Naive thymus-derived CD4-positive, alpha-beta T cell (primary cell): Measurements from ENCODE around the gene MTHFD2L. TPM values are rescaled to one million over a fixed set of nuclear protein-coding genes. Genes with fewer than 3 reads are reported as not detected.

Experiments used
- ATAC-seq: fragments of 150-1000 bp; cut with Tn5 transposase; 2 replicates; pipeline ENCODE4 v1.10.0; 2021; ENCODE audit warnings: mild to moderate bottlenecking, moderate library complexity
- CTCF ChIA-PET: fragments of 350-600 bp; sonication (Branson Sonifier 250); formaldehyde crosslinking; loops from one replicate; lab custom pipeline; 2021; ENCODE audit warnings: antibody characterized with exemption; lab: Charles Lee
- POLR2A ChIA-PET: fragments of 350-600 bp; sonication (Branson Sonifier 250); formaldehyde crosslinking; loops from one replicate; lab custom pipeline; 2021; ENCODE audit warnings: antibody characterized with exemption, inconsistent platforms; lab: Charles Lee
- DNase-seq, 9 donors: peaks; one replicate each; pipeline versions ENCODE4 v3.0.0 to v3.0.0-alpha.2; 2020 to 2022; ENCODE audit warnings: mixed read lengths in 1 of 9
- H3K27ac ChIP-seq: one replicate; pipeline ENCODE4 v1.7.0; 2013; ENCODE audit warnings: mild to moderate bottlenecking, low read depth, low read length, moderate library complexity
- H3K27me3 ChIP-seq, 2 donors: one replicate each; pipeline ENCODE4 v1.7.0; 2013; ENCODE audit warnings: low read length in 2 of 2, mild to moderate bottlenecking in 2 of 2, moderate library complexity in 2 of 2; ENCODE audit not compliant: control insufficient read depth in 2 of 2, insufficient read depth in 2 of 2
- H3K36me3 ChIP-seq, 3 experiments: 1 replicate in 2 of 3; 2 replicates in 1 of 3; pipeline ENCODE4 v1.7.0; 2013; ENCODE audit warnings: low read length in 3 of 3, mild to moderate bottlenecking in 3 of 3, moderate library complexity in 1 of 3; ENCODE audit not compliant: insufficient read depth in 3 of 3, control insufficient read depth in 2 of 3
- H3K4me1 ChIP-seq, 2 donors: one replicate each; pipeline ENCODE4 v1.7.0; 2013; ENCODE audit warnings: low read length in 2 of 2, mild to moderate bottlenecking in 2 of 2, moderate library complexity in 1 of 2; ENCODE audit not compliant: control insufficient read depth in 2 of 2, insufficient read depth in 2 of 2
- H3K4me3 ChIP-seq: 2 replicates; pipeline ENCODE4 v1.7.0; 2013; ENCODE audit warnings: mild to moderate bottlenecking, low read length
- H3K9me3 ChIP-seq, 3 experiments: 1 replicate in 2 of 3; 2 replicates in 1 of 3; pipeline ENCODE4 v1.7.0; 2013; ENCODE audit warnings: low read length in 3 of 3; ENCODE audit not compliant: control insufficient read depth in 2 of 3
- H3K27ac Mint-ChIP-seq, 9 donors: one replicate each; pipeline ENCODE4 v1.8.0; 2020 to 2022; ENCODE audit warnings: mixed read lengths in 9 of 9, mild to moderate bottlenecking in 8 of 9, moderate library complexity in 5 of 9, inconsistent platforms in 2 of 9
- H3K27me3 Mint-ChIP-seq, 5 donors: one replicate each; pipeline ENCODE4 v1.8.0; 2021 to 2022; ENCODE audit warnings: mixed read lengths in 5 of 5, mild to moderate bottlenecking in 1 of 5
- H3K36me3 Mint-ChIP-seq, 5 donors: one replicate each; pipeline ENCODE4 v1.8.0; 2020 to 2022; ENCODE audit warnings: mixed read lengths in 5 of 5, mild to moderate bottlenecking in 3 of 5, inconsistent platforms in 1 of 5
- H3K4me1 Mint-ChIP-seq, 7 donors: one replicate each; pipeline ENCODE4 v1.8.0; 2020 to 2022; ENCODE audit warnings: mixed read lengths in 7 of 7, mild to moderate bottlenecking in 3 of 7, inconsistent platforms in 1 of 7
- H3K4me3 Mint-ChIP-seq, 10 donors: one replicate each; pipeline ENCODE4 v1.8.0; 2020 to 2022; ENCODE audit warnings: mild to moderate bottlenecking in 10 of 10, mixed read lengths in 10 of 10, moderate library complexity in 6 of 10, inconsistent platforms in 2 of 10
- H3K9me3 Mint-ChIP-seq, 11 donors: one replicate each; pipeline ENCODE4 v1.8.0; 2020 to 2022; ENCODE audit warnings: mixed read lengths in 11 of 11, mild to moderate bottlenecking in 4 of 11, inconsistent platforms in 1 of 11, moderate library complexity in 1 of 11
- intact Hi-C, 2 donors: fragments of 100-400 bp; cut with micrococcal nuclease; formaldehyde crosslinking; loops; one replicate each; pipeline ENCODE4 v1.15.1; 2023
- polyA plus RNA-seq, 2 donors: library from polyadenylated mRNA; unstranded; fragments of 300-500 nt; fragmentation: Illumina TruSeq; gene quantifications; one replicate each; pipeline ENCODE4 v1.2.3, GENCODE V29; 2021
- total RNA-seq, 6 experiments: library from RNA in 5 of 6; stranded (reverse) in 5 of 6; gene quantifications; 1 replicate in 5 of 6; 2 replicates in 1 of 6; pipeline ENCODE4 v1.2.3 and lab custom pipeline; 2021 to 2026

The MTHFD2L gene
- total and polyA plus RNA-seq, 7 experiments from 2014 or later = 2.3 to 13.7 (median 10.2) TPM

DNA sequence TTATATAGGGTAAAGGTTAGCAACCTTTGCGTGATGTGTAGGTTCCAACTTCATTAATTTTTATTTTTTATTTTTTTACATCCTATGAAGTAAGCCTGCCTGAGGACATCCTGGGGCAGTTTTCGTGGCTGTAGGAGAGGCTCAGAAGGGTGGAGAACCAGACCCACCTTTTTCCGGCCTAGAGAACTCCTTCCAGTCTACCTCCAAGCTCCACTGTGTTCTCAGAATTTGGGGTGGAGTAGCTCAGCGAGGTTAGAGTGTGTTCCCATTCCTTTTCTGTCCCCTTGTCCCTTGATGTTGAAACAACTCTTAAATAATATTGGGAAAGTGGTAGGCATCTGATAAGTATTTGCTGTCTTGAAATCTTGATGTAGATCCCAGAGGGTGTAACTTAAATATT is 32.4 kb downstream of the MTHFD2L start:
- Mint-ChIP-seq H3K27me3 (peaks cover 0 to 2% (median 0%) of the 10 kb centered on the region in 5 donors), H3K4me3 (no peak overlapping the region), H3K9me3 (peaks cover 0 to 3% (median 0%) of the 10 kb centered on the region in 11 donors), H3K27ac (no peak overlapping the region), H3K4me1 (peaks cover 0 to 4% (median 0%) of the 10 kb centered on the region in 7 donors), H3K36me3 (peaks cover 0 to 3% (median 0%) of the 10 kb centered on the region in 5 donors)
- H3K4me3 ChIP-seq = no peak overlapping the region
- no peaks in the 10 kb centered on the region for H3K27me3 ChIP-seq
- H3K27ac ChIP-seq = no peak overlapping the region
- intact Hi-C loops = no loop called here
- DNase-seq (no peak), ATAC-seq (no peak)
- no peaks in the 10 kb centered on the region for H3K9me3 ChIP-seq
- H3K36me3 ChIP-seq = no peaks in the 10 kb centered on the region
- ChIA-PET CTCF (interaction anchor here (0.6 kb wide), 1 partner anchor 134 kb away, joined by 3 read pairs; no protein-coding TSS in a partner anchor), POLR2A (interaction anchor here (1.1 kb wide), 1 partner anchor 189 kb away, joined by 3 read pairs; no protein-coding TSS in a partner anchor)
- no peaks in the 10 kb centered on the region for H3K4me1 ChIP-seq

DNA sequence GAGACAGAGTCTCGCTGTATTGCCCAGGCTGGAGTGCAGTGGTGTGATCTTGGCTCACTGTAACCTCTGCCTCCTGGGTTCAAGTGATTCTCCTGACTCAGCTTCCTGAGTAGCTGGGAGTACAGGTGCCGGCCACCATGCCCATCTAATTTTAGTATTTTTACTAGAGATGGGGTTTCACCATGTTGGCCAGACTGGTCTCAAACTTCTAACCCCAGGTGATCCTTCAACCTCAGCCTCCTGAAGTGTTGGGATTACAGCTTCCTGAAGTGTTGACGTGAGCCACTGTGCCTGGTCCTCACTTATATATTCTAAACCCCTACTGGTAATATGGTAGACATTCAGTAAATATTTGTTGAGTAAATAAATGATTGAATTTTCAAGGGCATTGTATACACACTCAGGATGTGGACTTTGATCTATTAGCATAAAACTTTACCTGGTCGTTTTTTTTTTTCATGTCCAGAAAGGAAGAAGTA is 33.0 kb downstream of the MTHFD2L start:
- POLR2A ChIA-PET = interaction anchor here (1.1 kb wide), 1 partner anchor 189 kb away, joined by 3 read pairs; no protein-coding TSS in a partner anchor
- H3K9me3 Mint-ChIP-seq = peaks cover 0 to 3% (median 0%) of the 10 kb centered on the region in 11 donors
- CTCF ChIA-PET = interaction anchor here (0.6 kb wide), 1 partner anchor 133 kb away, joined by 3 read pairs; no protein-coding TSS in a partner anchor

DNA sequence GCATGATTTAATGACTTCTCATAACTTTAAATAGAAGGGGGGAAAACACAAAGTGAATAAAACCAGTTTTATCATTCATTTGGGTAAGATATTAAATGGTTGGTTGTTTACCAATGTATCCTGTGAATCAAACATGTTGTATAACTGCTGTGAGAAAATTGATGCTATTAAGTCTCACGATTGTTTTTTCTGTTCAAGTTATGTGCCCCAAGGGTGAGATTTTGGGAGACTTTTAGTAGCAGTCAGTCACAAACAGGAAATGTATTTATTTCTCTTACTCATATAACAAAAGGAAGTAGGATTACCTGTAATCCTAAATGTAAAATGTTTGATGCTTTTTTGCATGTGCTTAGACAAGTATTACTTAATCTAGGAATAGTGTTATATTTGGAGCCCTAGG is 39.2 kb downstream of the MTHFD2L start:
- no peaks in the 10 kb centered on the region for H3K4me1 ChIP-seq
- no peak for DNase-seq
- ChIA-PET POLR2A (no interaction called here), CTCF (no interaction called here)
- Mint-ChIP-seq H3K4me3 (no peak overlapping the region), H3K27me3 (no peaks in the 10 kb centered on the region), H3K4me1 (peaks cover 0 to 6% (median 3%) of the 10 kb centered on the region in 7 donors), H3K9me3 (no peaks in the 10 kb centered on the region), H3K27ac (no peak overlapping the region), H3K36me3 (peaks cover 0 to 7% (median 3%) of the 10 kb centered on the region in 5 donors)
- H3K4me3 ChIP-seq = no peak overlapping the region
- no peak for ATAC-seq
- H3K27me3 ChIP-seq = no peaks in the 10 kb centered on the region
- no peak overlapping the region for H3K27ac ChIP-seq
- intact Hi-C loops = no loop called here
- H3K36me3 ChIP-seq = peaks cover 0 to 5% (median 0%) of the 10 kb centered on the region in 3 experiments
- H3K9me3 ChIP-seq = no peaks in the 10 kb centered on the region

More for the DNA sequence above, 33.0 kb downstream of the MTHFD2L start:
- no peak overlapping the region for H3K27ac ChIP-seq
- no peaks in the 10 kb centered on the region for H3K4me1 ChIP-seq
- ATAC-seq = no peak
- DNase-seq = no peak
- no peak overlapping the region for H3K27ac Mint-ChIP-seq
- no peaks in the 10 kb centered on the region for H3K36me3 ChIP-seq
- peaks cover 0 to 4% (median 0%) of the 10 kb centered on the region in 5 donors for H3K36me3 Mint-ChIP-seq
- H3K9me3 ChIP-seq = no peaks in the 10 kb centered on the region
- intact Hi-C loops = no loop called here
- no peaks in the 10 kb centered on the region for H3K27me3 ChIP-seq
- peaks cover 0 to 2% (median 0%) of the 10 kb centered on the region in 5 donors for H3K27me3 Mint-ChIP-seq
- H3K4me1 Mint-ChIP-seq = peaks cover 0 to 6% (median 0%) of the 10 kb centered on the region in 7 donors
- H3K4me3 ChIP-seq = no peak overlapping the region
- no peak overlapping the region for H3K4me3 Mint-ChIP-seq

DNA sequence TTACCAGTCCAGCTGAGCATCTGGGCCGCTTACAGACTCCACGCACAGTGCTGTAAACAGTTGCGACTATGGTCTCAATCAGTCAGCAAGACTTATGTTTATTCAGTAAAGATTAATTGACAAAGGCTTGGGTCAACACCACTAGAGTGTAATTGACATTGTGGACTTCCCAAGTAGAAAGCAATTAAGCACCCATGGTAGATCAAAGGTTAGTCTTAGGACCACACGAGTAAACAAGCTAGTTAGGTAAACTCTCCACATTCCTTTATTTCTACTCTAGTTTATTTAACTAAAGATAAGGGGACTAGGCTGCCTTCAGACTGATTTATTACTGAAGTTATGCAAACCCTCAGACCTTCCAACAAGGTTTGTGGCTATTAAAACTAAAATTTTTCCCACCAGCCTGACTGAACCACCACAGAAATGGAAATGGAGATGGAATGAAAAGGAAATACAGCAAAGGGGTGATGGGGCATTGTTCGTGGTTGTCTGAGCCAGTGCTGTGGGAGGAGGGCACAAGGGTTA is 44.2 kb downstream of the MTHFD2L start:
- Histone ChIP-seq H3K9me3 (no peaks in the 10 kb centered on the region), H3K36me3 (peaks cover 0 to 5% (median 0%) of the 10 kb centered on the region in 3 experiments), H3K27me3 (no peaks in the 10 kb centered on the region), H3K27ac (no peak overlapping the region), H3K4me1 (no peaks in the 10 kb centered on the region), H3K4me3 (no peak overlapping the region)
- Mint-ChIP-seq H3K27me3 (no peaks in the 10 kb centered on the region), H3K4me3 (no peak overlapping the region), H3K36me3 (peaks cover 0 to 20% (median 3%) of the 10 kb centered on the region in 5 donors), H3K9me3 (no peaks in the 10 kb centered on the region), H3K27ac (no peak overlapping the region), H3K4me1 (peaks cover 0 to 18% (median 7%) of the 10 kb centered on the region in 7 donors)
- ChIA-PET CTCF (no interaction called here), POLR2A (no interaction called here)
- intact Hi-C loops = no loop called here
- no peak for DNase-seq
- ATAC-seq = no peak

DNA sequence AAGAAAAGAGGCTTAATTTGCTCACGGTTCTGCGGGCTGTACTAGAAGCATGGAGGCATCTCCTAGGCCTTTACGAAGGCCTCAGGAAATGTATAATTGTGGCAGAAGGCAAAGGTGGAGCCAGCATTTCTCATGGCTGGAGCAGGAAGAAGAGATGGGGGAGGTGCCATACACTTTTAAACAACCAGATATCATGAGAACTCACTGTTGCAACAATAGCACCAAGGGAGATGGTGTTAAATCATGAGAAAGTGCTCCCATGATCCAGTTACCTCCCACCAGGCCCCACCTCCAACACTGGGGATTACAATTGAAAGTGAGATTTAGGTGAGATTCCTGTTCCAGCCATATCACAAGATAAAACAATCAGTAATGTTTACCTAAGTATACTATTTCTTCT is 45.5 kb downstream of the MTHFD2L start:
- Mint-ChIP-seq H3K4me3 (no peak overlapping the region), H3K9me3 (no peaks in the 10 kb centered on the region), H3K4me1 (peaks cover 0 to 16% (median 7%) of the 10 kb centered on the region in 7 donors), H3K36me3 (peaks cover 0 to 24% (median 3%) of the 10 kb centered on the region in 5 donors), H3K27me3 (no peaks in the 10 kb centered on the region), H3K27ac (no peak overlapping the region)
- H3K4me3 ChIP-seq = no peak overlapping the region
- no peaks in the 10 kb centered on the region for H3K9me3 ChIP-seq
- ATAC-seq (no peak), DNase-seq (no peak)
- CTCF ChIA-PET = interaction anchor here (0.9 kb wide), 1 partner anchor 25 kb away, joined by 3 read pairs; no protein-coding TSS in a partner anchor
- POLR2A ChIA-PET = no interaction called here
- no peaks in the 10 kb centered on the region for H3K4me1 ChIP-seq
- H3K27ac ChIP-seq = no peak overlapping the region
- no peaks in the 10 kb centered on the region for H3K27me3 ChIP-seq
- intact Hi-C loops = no loop called here
- peaks cover 0 to 9% (median 0%) of the 10 kb centered on the region in 3 experiments for H3K36me3 ChIP-seq

DNA sequence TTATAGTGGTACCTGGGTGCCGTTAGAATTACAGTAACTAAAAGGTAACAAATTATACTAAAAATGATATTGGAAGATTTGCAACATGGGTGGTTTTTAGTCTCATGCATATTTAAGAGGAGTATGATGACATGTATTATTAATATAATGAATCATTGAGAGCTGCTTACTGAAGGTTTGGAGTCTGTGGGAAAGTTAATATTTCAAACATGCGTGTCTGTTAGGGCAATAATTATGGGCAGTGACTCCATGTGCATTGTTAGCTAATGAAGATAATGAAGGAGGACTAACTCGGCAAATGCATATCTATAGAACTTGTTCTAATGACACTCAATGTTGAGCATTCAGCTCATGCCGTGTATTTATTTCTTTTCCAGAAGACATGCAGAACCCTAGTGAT is 47.1 kb downstream of the MTHFD2L start:
- no peak overlapping the region for H3K4me3 Mint-ChIP-seq
- Histone ChIP-seq H3K4me1 (no peaks in the 10 kb centered on the region), H3K27me3 (no peaks in the 10 kb centered on the region), H3K9me3 (no peaks in the 10 kb centered on the region), H3K36me3 (peaks cover 0 to 9% (median 0%) of the 10 kb centered on the region in 3 experiments), H3K27ac (no peak overlapping the region), H3K4me3 (no peak overlapping the region)
- H3K27me3 Mint-ChIP-seq = no peaks in the 10 kb centered on the region
- peaks cover 0 to 5% (median 0%) of the 10 kb centered on the region in 11 donors for H3K9me3 Mint-ChIP-seq
- ChIA-PET CTCF (interaction anchor here (0.9 kb wide), 1 partner anchor 93 kb away, joined by 3 read pairs; no protein-coding TSS in a partner anchor), POLR2A (no interaction called here)
- no peak overlapping the region for H3K27ac Mint-ChIP-seq
- intact Hi-C loops = no loop called here
- ATAC-seq = no peak
- H3K4me1 Mint-ChIP-seq = peaks cover 0 to 16% (median 7%) of the 10 kb centered on the region in 7 donors
- peaks cover 0 to 34% (median 12%) of the 10 kb centered on the region in 5 donors for H3K36me3 Mint-ChIP-seq
- no peak for DNase-seq
